ENCODE data around the gene PTCD3. TPM values are rescaled to one million over a fixed set of nuclear protein-coding genes. Genes with fewer than 3 reads are reported as not detected.

Gene PTCD3
- total RNA-seq, 1 experiment from 2014 or later, result 180 TPM

DNA sequence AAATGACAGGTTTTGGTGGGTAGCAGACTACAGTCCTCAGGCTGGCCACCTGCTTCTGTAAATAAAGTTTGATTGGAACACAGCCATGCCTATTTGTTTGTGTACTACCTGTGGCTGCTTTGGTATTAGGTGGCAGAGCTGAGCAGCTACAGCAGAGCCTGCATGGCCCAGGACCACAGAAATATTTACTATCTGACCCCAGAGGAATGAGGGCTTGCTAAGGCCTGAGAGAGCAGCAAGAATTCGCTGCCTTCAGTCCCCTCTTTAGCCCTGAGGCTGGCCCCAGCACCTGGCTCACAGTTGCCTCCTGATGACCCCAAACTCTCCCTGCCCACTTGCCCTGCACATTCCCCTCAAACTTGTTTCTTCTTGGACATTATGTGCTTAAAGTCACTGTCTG, 32.8 kb upstream of the PTCD3 start:
- Histone ChIP-seq H4K5ac (ENCODE audit: insufficient read length, low read depth, low read length) (no peak overlapping the region), H3K27me3 (ENCODE audit: insufficient read depth, low read length) (no peaks in the 10 kb centered on the region), H2BK15ac (ENCODE audit: low read depth, low read length) (no peak overlapping the region), H4K20me1 (ENCODE audit: control insufficient read depth, insufficient read depth, insufficient read length) (no peaks in the 10 kb centered on the region), H2BK120ac (ENCODE audit: low read depth, low read length, poor library complexity, severe bottlenecking) (no peak overlapping the region), H3K4me1 (ENCODE audit: insufficient read depth, low read length) (no peaks in the 10 kb centered on the region), H3K56ac (ENCODE audit: insufficient read length, low read depth, low read length) (no peak overlapping the region), H3K23me2 (ENCODE audit: insufficient read length, low read depth, low read length, poor library complexity, severe bottlenecking) (no peaks in the 10 kb centered on the region), H4K91ac (ENCODE audit: insufficient read length, low read depth, low read length) (no peak overlapping the region), H2BK12ac (ENCODE audit: insufficient read length, low read depth, low read length) (no peak overlapping the region), H3K27ac (ENCODE audit: insufficient read length, low read depth, low read length) (no peak overlapping the region), H3K79me1 (ENCODE audit: insufficient read depth, low read depth, low read length, poor library complexity, severe bottlenecking) (no peaks in the 10 kb centered on the region), H2BK5ac (ENCODE audit: insufficient read length, low read length) (no peak overlapping the region), H4K8ac (replicated peaks; ENCODE audit: insufficient read length, low read depth, low read length) (no peak overlapping the region), H2AK5ac (ENCODE audit: insufficient read length, low read length) (no peak overlapping the region), H3K23ac (ENCODE audit: insufficient read length, low read depth, low read length) (no peak overlapping the region), H3K79me2 (ENCODE audit: insufficient read depth, low read length) (no peaks in the 10 kb centered on the region), H3K4me2 (ENCODE audit: insufficient read depth, insufficient read length, low read length) (no peak overlapping the region), H3T11ph (ENCODE audit: low read length) (no peak overlapping the region), H3K18ac (ENCODE audit: insufficient read length, low read depth, low read length) (no peak overlapping the region), H3K4ac (ENCODE audit: low read depth, low read length) (no peak overlapping the region), H2BK20ac (ENCODE audit: low read depth, low read length, poor library complexity, severe bottlenecking) (no peak overlapping the region), H3K9me3 (ENCODE audit: control insufficient read depth, low read depth, low read length) (no peaks in the 10 kb centered on the region), H2AFZ (ENCODE audit: low read length) (no peak overlapping the region), H3K9ac (ENCODE audit: extremely low read depth, insufficient read length, low read length) (no peak overlapping the region), H3K14ac (ENCODE audit: insufficient read depth, low read length) (no peak overlapping the region)
- H3K4me1 Mint-ChIP-seq, result no peaks in the 10 kb centered on the region
- H3K9me3 Mint-ChIP-seq, result peaks cover 0 to 3% of the 10 kb centered on the region in 2 experiments; a peak in 1 of 5 replicates
- H3K27me3 Mint-ChIP-seq (ENCODE audit: low read depth), result no peaks in the 10 kb centered on the region
- DNase-seq, result no peak
- H3K4me3 Mint-ChIP-seq, result no peak overlapping the region
- H3K36me3 Mint-ChIP-seq (ENCODE audit: insufficient read depth in 1 of 3, low read depth in 3 of 3), result peaks cover 59 to 94% (median 83%) of the 10 kb centered on the region in 3 experiments; a peak in 6 of 7 replicates
- H3K27ac Mint-ChIP-seq, result no peak overlapping the region; a peak in 2 of 7 replicates
- TF ChIP-seq, protein P1, sequence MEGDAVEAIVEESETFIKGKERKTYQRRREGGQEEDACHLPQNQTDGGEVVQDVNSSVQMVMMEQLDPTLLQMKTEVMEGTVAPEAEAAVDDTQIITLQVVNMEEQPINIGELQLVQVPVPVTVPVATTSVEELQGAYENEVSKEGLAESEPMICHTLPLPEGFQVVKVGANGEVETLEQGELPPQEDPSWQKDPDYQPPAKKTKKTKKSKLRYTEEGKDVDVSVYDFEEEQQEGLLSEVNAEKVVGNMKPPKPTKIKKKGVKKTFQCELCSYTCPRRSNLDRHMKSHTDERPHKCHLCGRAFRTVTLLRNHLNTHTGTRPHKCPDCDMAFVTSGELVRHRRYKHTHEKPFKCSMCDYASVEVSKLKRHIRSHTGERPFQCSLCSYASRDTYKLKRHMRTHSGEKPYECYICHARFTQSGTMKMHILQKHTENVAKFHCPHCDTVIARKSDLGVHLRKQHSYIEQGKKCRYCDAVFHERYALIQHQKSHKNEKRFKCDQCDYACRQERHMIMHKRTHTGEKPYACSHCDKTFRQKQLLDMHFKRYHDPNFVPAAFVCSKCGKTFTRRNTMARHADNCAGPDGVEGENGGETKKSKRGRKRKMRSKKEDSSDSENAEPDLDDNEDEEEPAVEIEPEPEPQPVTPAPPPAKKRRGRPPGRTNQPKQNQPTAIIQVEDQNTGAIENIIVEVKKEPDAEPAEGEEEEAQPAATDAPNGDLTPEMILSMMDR (conservative IDR thresholded peaks at IDR 0.05), result no peak
- no CpG with 5 or more reads among the region's 1 CpG for WGBS (ENCODE audit: extremely low coverage, insufficient read length, low lambda C conversion rate)

All from H9 (cell line).